ENCODE results near the gene ZSCAN5A.
"Not testable (repeated sequence)": the region's sequence is repeated elsewhere in the genome, so short reads cannot be mapped to it uniquely, and the experiment has no call there.

ZSCAN5A gene

GRCh38 chr19:56314381-56315076 is at the start of gene ZSCAN5A:
Gene ZSCAN5A (minus strand): TSS chr19:56314839. CDS start chr19:56225046, 89,793 bp downstream.
- peak; percentile 98 for DNase-seq

- DNase-seq: no peak
These were observed 46.2 kb upstream of the ZSCAN5A start for GRCh38 chr19:56360841-56361240.

- no peak for DNase-seq
These were observed 42.3 kb upstream of the ZSCAN5A start for GRCh38 chr19:56356944-56357343.

GRCh38 chr19:56355517-56355916 is 40.9 kb upstream of the ZSCAN5A start:
- no peak for DNase-seq

GRCh38 chr19:56351208-56351607 is 36.6 kb upstream of the ZSCAN5A start:
- DNase-seq: no peak

- DNase-seq: no peak
These were observed 35.9 kb upstream of the ZSCAN5A start for GRCh38 chr19:56350416-56351045.

GRCh38 chr19:56348289-56348877 is 33.7 kb upstream of the ZSCAN5A start:
- DNase-seq: peak; percentile 24

GRCh38 chr19:56347163-56347778 is 32.6 kb upstream of the ZSCAN5A start:
- DNase-seq: no peak

GRCh38 chr19:56341948-56342347 is 27.3 kb upstream of the ZSCAN5A start:
- no peak for DNase-seq

- peak; percentile 75 for DNase-seq
These were observed 24.4 kb upstream of the ZSCAN5A start for GRCh38 chr19:56339031-56339430.

GRCh38 chr19:56337077-56337476 is 22.4 kb upstream of the ZSCAN5A start:
- not testable (repeated sequence) for DNase-seq

- not testable (repeated sequence) for DNase-seq
These were observed 20.7 kb upstream of the ZSCAN5A start for GRCh38 chr19:56335371-56335770.

GRCh38 chr19:56333506-56333905 is 18.9 kb upstream of the ZSCAN5A start:
- peak; percentile 42 for DNase-seq

- DNase-seq: no peak
These were observed 18.1 kb upstream of the ZSCAN5A start for GRCh38 chr19:56332695-56333094.

GRCh38 chr19:56324436-56324835 is 9.8 kb upstream of the ZSCAN5A start:
- no peak for DNase-seq

- no peak for DNase-seq
These were observed 7.4 kb upstream of the ZSCAN5A start for GRCh38 chr19:56321989-56322440.

GRCh38 chr19:56321254-56321988 is 6.8 kb upstream of the ZSCAN5A start:
- DNase-seq: no peak

GRCh38 chr19:56319991-56320390 is 5.4 kb upstream of the ZSCAN5A start:
- no peak for DNase-seq

GRCh38 chr19:56317749-56318148 is 3.1 kb upstream of the ZSCAN5A start:
- no peak for DNase-seq

- no peak for DNase-seq
These were observed 2.1 kb upstream of the ZSCAN5A start for GRCh38 chr19:56316728-56317127.

- DNase-seq: peak; percentile 98
These were observed 614 bp upstream of the ZSCAN5A start for GRCh38 chr19:56315077-56315828.

- DNase-seq: peak; percentile 70
These were observed 640 bp downstream of the ZSCAN5A start for GRCh38 chr19:56314018-56314380.

Measured in NCI-H526 treated with DMSO at 0.1 percent for 48 hours (cell line).